ENCODE results near the gene UBE2R2. TPM values are rescaled to one million over a fixed set of nuclear protein-coding genes. Genes with fewer than 3 reads are reported as not detected.
"Not testable (repeated sequence)": the region's sequence is repeated elsewhere in the genome, so short reads cannot be mapped to it uniquely, and the experiment has no call there.

Gene UBE2R2
- polyA plus RNA-seq, 1 experiment: 18.3 TPM

GRCh38 chr9:33795819-33796218 is 21.1 kb upstream of the UBE2R2 start:
- H3K36me3 ChIP-seq (ENCODE audit: control insufficient read depth, insufficient read depth, low read length): no peaks in the 10 kb centered on the region
- ChIA-PET POLR2A (no interaction called here), CTCF (interaction anchor here (1.0 to 4.6 kb wide), 3 partner anchors 11 to 18 kb away, joined by 3 to 17 read pairs (median 3); no protein-coding TSS in a partner anchor)
- no peak overlapping the region for H3K4me3 ChIP-seq (ENCODE audit: low read depth, low read length)
- TF ChIP-seq, protein P1, sequence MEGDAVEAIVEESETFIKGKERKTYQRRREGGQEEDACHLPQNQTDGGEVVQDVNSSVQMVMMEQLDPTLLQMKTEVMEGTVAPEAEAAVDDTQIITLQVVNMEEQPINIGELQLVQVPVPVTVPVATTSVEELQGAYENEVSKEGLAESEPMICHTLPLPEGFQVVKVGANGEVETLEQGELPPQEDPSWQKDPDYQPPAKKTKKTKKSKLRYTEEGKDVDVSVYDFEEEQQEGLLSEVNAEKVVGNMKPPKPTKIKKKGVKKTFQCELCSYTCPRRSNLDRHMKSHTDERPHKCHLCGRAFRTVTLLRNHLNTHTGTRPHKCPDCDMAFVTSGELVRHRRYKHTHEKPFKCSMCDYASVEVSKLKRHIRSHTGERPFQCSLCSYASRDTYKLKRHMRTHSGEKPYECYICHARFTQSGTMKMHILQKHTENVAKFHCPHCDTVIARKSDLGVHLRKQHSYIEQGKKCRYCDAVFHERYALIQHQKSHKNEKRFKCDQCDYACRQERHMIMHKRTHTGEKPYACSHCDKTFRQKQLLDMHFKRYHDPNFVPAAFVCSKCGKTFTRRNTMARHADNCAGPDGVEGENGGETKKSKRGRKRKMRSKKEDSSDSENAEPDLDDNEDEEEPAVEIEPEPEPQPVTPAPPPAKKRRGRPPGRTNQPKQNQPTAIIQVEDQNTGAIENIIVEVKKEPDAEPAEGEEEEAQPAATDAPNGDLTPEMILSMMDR (IDR thresholded peaks at IDR 0.05; ENCODE audit: insufficient read depth, low read depth, low read length): no peak
- no peak for DNase-seq (ENCODE audit: low read depth)
- no peaks in the 10 kb centered on the region; the same call in 1 of the 2 replicates for H3K27me3 ChIP-seq (ENCODE audit: control insufficient read depth, insufficient read depth, low read length)

GRCh38 chr9:33796679-33797078 is 20.3 kb upstream of the UBE2R2 start:
- DNase-seq (ENCODE audit: low read depth); H3K27me3 ChIP-seq (ENCODE audit: control insufficient read depth, insufficient read depth, low read length); H3K4me3 ChIP-seq (ENCODE audit: low read depth, low read length); H3K36me3 ChIP-seq (ENCODE audit: control insufficient read depth, insufficient read depth, low read length); POLR2A ChIA-PET: not testable (repeated sequence)
- CTCF ChIA-PET: interaction anchor here (1.6 to 4.6 kb wide), 2 partner anchors 10 to 17 kb away, joined by 4 to 17 read pairs; no protein-coding TSS in a partner anchor

DNA sequence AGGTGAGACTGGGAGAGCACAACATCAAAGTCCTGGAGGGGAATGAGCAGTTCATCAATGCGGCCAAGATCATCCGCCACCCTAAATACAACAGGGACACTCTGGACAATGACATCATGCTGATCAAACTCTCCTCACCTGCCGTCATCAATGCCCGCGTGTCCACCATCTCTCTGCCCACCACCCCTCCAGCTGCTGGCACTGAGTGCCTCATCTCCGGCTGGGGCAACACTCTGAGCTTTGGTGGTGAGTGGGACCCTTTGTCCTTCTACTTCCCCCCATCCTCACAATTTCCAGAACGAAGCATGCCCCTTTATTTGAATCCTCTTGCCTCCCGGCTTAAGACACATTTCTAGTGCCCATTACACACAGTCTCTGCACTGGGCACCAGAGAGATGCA is 19.1 kb upstream of the UBE2R2 start:
- ChIA-PET CTCF (interaction anchor here (0.9 to 1.6 kb wide), 2 partner anchors 11 to 16 kb away, joined by 3 to 4 read pairs; no protein-coding TSS in a partner anchor), POLR2A (no interaction called here)
- TF ChIP-seq, protein P1 (IDR thresholded peaks at IDR 0.05; ENCODE audit: insufficient read depth, low read depth, low read length): no peak
- Histone ChIP-seq H3K27me3 (ENCODE audit: control insufficient read depth, insufficient read depth, low read length) (no peaks in the 10 kb centered on the region; the same call in 1 of the 2 replicates), H3K36me3 (ENCODE audit: control insufficient read depth, insufficient read depth, low read length) (no peaks in the 10 kb centered on the region), H3K4me3 (ENCODE audit: low read depth, low read length) (no peak overlapping the region)
- DNase-seq (ENCODE audit: low read depth): no peak

DNA sequence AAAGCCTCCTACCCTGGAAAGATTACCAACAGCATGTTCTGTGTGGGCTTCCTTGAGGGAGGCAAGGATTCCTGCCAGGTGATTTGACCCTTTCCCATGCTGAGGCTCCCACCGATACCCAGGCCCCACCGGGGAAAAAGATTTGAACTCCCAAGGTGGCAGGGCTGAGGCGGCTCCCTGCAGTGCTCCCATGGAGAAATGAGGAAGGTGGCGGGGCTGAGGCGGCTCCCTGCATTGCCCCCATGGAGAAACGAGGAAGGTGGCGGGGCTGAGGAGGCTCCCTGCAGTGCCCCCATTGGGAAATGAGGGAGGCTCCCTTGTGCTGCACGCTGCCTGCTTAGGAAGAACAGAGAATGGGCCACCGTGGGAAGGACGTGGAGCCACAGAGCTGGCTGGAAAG is 18.4 kb upstream of the UBE2R2 start:
- POLR2A ChIA-PET: no interaction called here
- H3K36me3 ChIP-seq (ENCODE audit: control insufficient read depth, insufficient read depth, low read length): no peaks in the 10 kb centered on the region
- no peak overlapping the region for H3K4me3 ChIP-seq (ENCODE audit: low read depth, low read length)
- TF ChIP-seq, protein P1 (IDR thresholded peaks at IDR 0.05; ENCODE audit: insufficient read depth, low read depth, low read length): no peak
- CTCF ChIA-PET: interaction anchor here (1.2 to 3.2 kb wide), 2 partner anchors 15 to 20 kb away, joined by 3 to 12 read pairs; no protein-coding TSS in a partner anchor
- no peak for DNase-seq (ENCODE audit: low read depth)
- H3K27me3 ChIP-seq (ENCODE audit: control insufficient read depth, insufficient read depth, low read length): no peaks in the 10 kb centered on the region; the same call in 1 of the 2 replicates

DNA sequence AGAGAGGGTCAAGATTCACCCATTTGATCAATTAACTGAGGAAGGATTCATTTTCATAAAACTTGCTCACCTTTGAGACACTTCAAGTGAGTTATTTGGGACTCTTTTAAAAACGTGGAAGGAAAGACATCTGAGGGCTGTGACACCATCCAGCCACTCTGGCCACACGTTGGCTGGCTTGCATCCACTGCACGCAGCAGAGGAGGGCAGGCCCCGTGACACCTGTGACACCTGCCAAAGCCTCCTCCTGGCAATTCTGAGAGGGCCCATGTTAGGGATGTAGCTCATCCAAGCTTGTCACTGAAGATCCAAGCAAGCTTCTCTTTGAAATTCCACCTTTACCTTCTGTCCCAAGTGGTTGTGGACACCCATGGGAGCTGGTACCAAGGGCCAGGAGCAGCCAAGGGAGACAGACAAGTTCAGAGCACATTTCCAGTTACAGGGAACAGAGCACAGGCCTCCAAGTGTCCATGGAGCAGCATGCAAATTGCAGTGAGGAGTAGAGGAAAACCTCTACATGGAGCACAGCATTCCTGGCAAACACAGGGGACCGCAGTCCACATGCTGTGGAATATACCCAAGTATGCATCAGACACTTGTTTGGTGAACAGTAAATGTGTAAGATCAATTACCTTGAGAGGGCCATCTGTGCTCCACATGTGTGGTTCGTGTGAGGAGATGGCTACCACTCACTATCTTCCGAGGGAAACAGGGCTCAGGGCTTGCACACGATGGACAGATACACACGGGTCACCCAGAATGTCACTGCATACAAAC is 16.8 kb upstream of the UBE2R2 start:
- ChIA-PET POLR2A (no interaction called here), CTCF (interaction anchor here (0.6 to 3.2 kb wide), 3 partner anchors 10 to 21 kb away, joined by 3 to 12 read pairs (median 4); no protein-coding TSS in a partner anchor)
- Histone ChIP-seq H3K4me3 (ENCODE audit: low read depth, low read length) (no peak overlapping the region), H3K27me3 (ENCODE audit: control insufficient read depth, insufficient read depth, low read length) (no peaks in the 10 kb centered on the region; the same call in 1 of the 2 replicates), H3K36me3 (ENCODE audit: control insufficient read depth, insufficient read depth, low read length) (no peaks in the 10 kb centered on the region)
- TF ChIP-seq, protein P1 (IDR thresholded peaks at IDR 0.05; ENCODE audit: insufficient read depth, low read depth, low read length): no peak
- no peak for DNase-seq (ENCODE audit: low read depth)
